ENCODE measurements around the gene PACRG. TPM values are rescaled to one million over a fixed set of nuclear protein-coding genes. Genes with fewer than 3 reads are reported as not detected.

The PACRG gene
- total RNA-seq, 4 donors from 2014 or later, result 0.29 to 1.6 (median 0.61) TPM

- no peaks in the 10 kb centered on the region for H3K36me3 ChIP-seq
- in situ Hi-C loops (cut with MboI; ENCODE audit: low sequenced_read_pairs in 4 of 4) (no loop called here), intact Hi-C loops (cut with DNase I; ENCODE audit: low total_unique reads) (no loop called here)
- H3K4me1 ChIP-seq, result peaks cover 26 to 27% of the 10 kb centered on the region in 2 donors
- H3K27me3 ChIP-seq, result no peaks in the 10 kb centered on the region
- no peak for ATAC-seq
- no peak for DNase-seq
- H3K4me3 ChIP-seq, result no peak overlapping the region
- H3K9me3 ChIP-seq, result no peaks in the 10 kb centered on the region
- no peak overlapping the region for H3K27ac ChIP-seq
- TF ChIP-seq POLR2A (IDR thresholded peaks at IDR 0.05) (no peak), CTCF (IDR thresholded peaks at IDR 0.05 in 4 of 5, conservative IDR thresholded peaks at IDR 0.05 in 1 of 5) (no peak)
Observed at GRCh38 chr6:163328411-163328810, 600.6 kb downstream of the PACRG start.

GRCh38 chr6:163329991-163330390 is 602.2 kb downstream of the PACRG start:
- Histone ChIP-seq H3K4me3 (no peak overlapping the region), H3K4me1 (peaks cover 28 to 32% of the 10 kb centered on the region in 2 donors), H3K9me3 (no peaks in the 10 kb centered on the region), H3K27ac (no peak overlapping the region), H3K27me3 (no peaks in the 10 kb centered on the region), H3K36me3 (no peaks in the 10 kb centered on the region)
- no peak for ATAC-seq
- in situ Hi-C loops (cut with MboI; ENCODE audit: low sequenced_read_pairs in 4 of 4) (no loop called here), intact Hi-C loops (cut with DNase I; ENCODE audit: low total_unique reads) (loop anchor here (10.0 kb wide), 1 partner anchor 385 kb away; no protein-coding TSS in a partner anchor)
- no peak for TF ChIP-seq POLR2A (IDR thresholded peaks at IDR 0.05)
- TF ChIP-seq CTCF (IDR thresholded peaks at IDR 0.05 in 4 of 5, conservative IDR thresholded peaks at IDR 0.05 in 1 of 5), result no peak
- DNase-seq, result no peak

- in situ Hi-C loops (cut with MboI; ENCODE audit: low sequenced_read_pairs in 4 of 4) (no loop called here), intact Hi-C loops (cut with DNase I; ENCODE audit: low total_unique reads) (loop anchor here (10.0 kb wide), 1 partner anchor 384 kb away; no protein-coding TSS in a partner anchor)
- Histone ChIP-seq H3K4me3 (no peak overlapping the region), H3K27ac (no peak overlapping the region), H3K9me3 (no peaks in the 10 kb centered on the region), H3K4me1 (peaks cover 35 to 42% of the 10 kb centered on the region in 2 donors), H3K36me3 (no peaks in the 10 kb centered on the region), H3K27me3 (no peaks in the 10 kb centered on the region)
- DNase-seq, result no peak
- no peak for ATAC-seq
- TF ChIP-seq CTCF (IDR thresholded peaks at IDR 0.05 in 4 of 5, conservative IDR thresholded peaks at IDR 0.05 in 1 of 5), result no peak
- no peak for TF ChIP-seq POLR2A (IDR thresholded peaks at IDR 0.05)
Observed at GRCh38 chr6:163331245-163331644, 603.5 kb downstream of the PACRG start.

GRCh38 chr6:163332575-163332974 is 604.8 kb downstream of the PACRG start:
- DNase-seq (no peak), ATAC-seq (no peak)
- intact Hi-C loops (cut with DNase I; ENCODE audit: low total_unique reads) (loop anchor here (10.0 kb wide), 1 partner anchor 382 kb away; no protein-coding TSS in a partner anchor), in situ Hi-C loops (cut with MboI; ENCODE audit: low sequenced_read_pairs in 4 of 4) (no loop called here)
- Histone ChIP-seq H3K36me3 (no peaks in the 10 kb centered on the region), H3K27ac (no peak overlapping the region), H3K4me1 (peaks cover 47 to 53% of the 10 kb centered on the region in 2 donors), H3K27me3 (no peaks in the 10 kb centered on the region), H3K9me3 (no peaks in the 10 kb centered on the region), H3K4me3 (no peak overlapping the region)
- no peak for TF ChIP-seq POLR2A (IDR thresholded peaks at IDR 0.05)
- no peak for TF ChIP-seq CTCF (IDR thresholded peaks at IDR 0.05 in 4 of 5, conservative IDR thresholded peaks at IDR 0.05 in 1 of 5)

GRCh38 chr6:163333038-163333437 is 605.3 kb downstream of the PACRG start:
- H3K36me3 ChIP-seq, result no peaks in the 10 kb centered on the region
- peaks cover 52 to 58% of the 10 kb centered on the region in 2 donors for H3K4me1 ChIP-seq
- H3K27ac ChIP-seq, result peak overlapping the region; percentile 19 to 99 (median 94)
- DNase-seq (no peak), ATAC-seq (no peak)
- no peaks in the 10 kb centered on the region for H3K27me3 ChIP-seq
- intact Hi-C loops (cut with DNase I; ENCODE audit: low total_unique reads), result loop anchor here (10.0 kb wide), 1 partner anchor 382 kb away; no protein-coding TSS in a partner anchor
- no peak overlapping the region for H3K4me3 ChIP-seq
- in situ Hi-C loops (cut with MboI; ENCODE audit: low sequenced_read_pairs in 4 of 4), result no loop called here
- TF ChIP-seq CTCF (IDR thresholded peaks at IDR 0.05 in 4 of 5, conservative IDR thresholded peaks at IDR 0.05 in 1 of 5) (no peak), POLR2A (IDR thresholded peaks at IDR 0.05) (no peak)
- H3K9me3 ChIP-seq, result no peaks in the 10 kb centered on the region

All from gastrocnemius medialis (tissue), 4 donors.